Activated T-cell treated with anti-CD3 and anti-CD28 coated beads for 24 hours (primary cell): ENCODE data around the gene HSF5.

Experiments
- DNase-seq: peaks from one replicate; pipeline ENCODE4 v3.0.0-alpha.2; 2020; ENCODE audit warnings: low read depth

HSF5 gene

GRCh38 chr17:58385359-58385899 is 102.8 kb downstream of the HSF5 start:
- no peak for DNase-seq

GRCh38 chr17:58384897-58385296 is 103.3 kb downstream of the HSF5 start:
- no peak for DNase-seq

- DNase-seq = no peak
Observed at GRCh38 chr17:58383892-58384462, 104.2 kb downstream of the HSF5 start.

- no peak for DNase-seq
Observed at GRCh38 chr17:58382872-58383242, 105.4 kb downstream of the HSF5 start.

- DNase-seq = no peak
Observed at GRCh38 chr17:58382108-58382871, 105.9 kb downstream of the HSF5 start.

- no peak for DNase-seq
Observed at GRCh38 chr17:58381124-58382035, 106.8 kb downstream of the HSF5 start.

- no peak for DNase-seq
Observed at GRCh38 chr17:58380207-58381123, 107.7 kb downstream of the HSF5 start.

- DNase-seq = no peak
Observed at GRCh38 chr17:58379511-58379824, 108.7 kb downstream of the HSF5 start.

- no peak for DNase-seq
Observed at GRCh38 chr17:58378733-58379510, 109.3 kb downstream of the HSF5 start.

- DNase-seq = no peak
Observed at GRCh38 chr17:58377661-58378060, 110.5 kb downstream of the HSF5 start.

- no peak for DNase-seq
Observed at GRCh38 chr17:58377093-58377601, 111.1 kb downstream of the HSF5 start.

GRCh38 chr17:58376472-58377000 is 111.7 kb downstream of the HSF5 start:
- DNase-seq = no peak

GRCh38 chr17:58375811-58376210 is 112.4 kb downstream of the HSF5 start:
- no peak for DNase-seq

GRCh38 chr17:58375256-58375655 is 113.0 kb downstream of the HSF5 start:
- DNase-seq = no peak

- no peak for DNase-seq
Observed at GRCh38 chr17:58373923-58374322, 114.3 kb downstream of the HSF5 start.

- no peak for DNase-seq
Observed at GRCh38 chr17:58373003-58373402, 115.2 kb downstream of the HSF5 start.

- no peak for DNase-seq
Observed at GRCh38 chr17:58371300-58371950, 116.8 kb downstream of the HSF5 start.

- DNase-seq = no peak
Observed at GRCh38 chr17:58370716-58371115, 117.5 kb downstream of the HSF5 start.

- no peak for DNase-seq
Observed at GRCh38 chr17:58370309-58370708, 117.9 kb downstream of the HSF5 start.
